AG04450 (cell line): ENCODE data around the gene MEI1. TPM values are rescaled to one million over a fixed set of nuclear protein-coding genes. Genes with fewer than 3 reads are reported as not detected.

Experiments used
- CTCF ChIA-PET: fragments of 300-600, 350-600 bp; formaldehyde crosslinking; extraction: SDS; loops from one replicate; lab custom pipeline; 2022; ENCODE audit warnings: antibody characterized with exemption, inconsistent platforms; lab: Charles Lee
- POLR2A ChIA-PET: fragments of 350-600 bp; formaldehyde crosslinking; extraction: SDS; loops from one replicate; lab custom pipeline; 2021; ENCODE audit warnings: antibody characterized with exemption, inconsistent platforms; lab: Yijun Ruan, JAX
- DNase-seq: peaks from one replicate; pipeline ENCODE4 v3.0.0-alpha.2; 2011; ENCODE audit warnings: low read depth, low spot score
- H3K27ac ChIP-seq: one replicate; pipeline ENCODE4 v1.5.1; 2012; ENCODE audit warnings: low read depth, low read length, control low read depth
- H3K27me3 ChIP-seq: one replicate; pipeline ENCODE4 v1.6.0; 2012; ENCODE audit warnings: low read length; ENCODE audit not compliant: control insufficient read depth, insufficient read depth
- H3K4me3 ChIP-seq: 2 replicates; pipeline ENCODE4 v1.5.1; 2011; ENCODE audit warnings: mild to moderate bottlenecking, low read depth, low read length, control low read depth
- H3K9me3 ChIP-seq: 2 replicates; pipeline ENCODE4 v1.5.1; 2012; ENCODE audit warnings: low read length; ENCODE audit not compliant: control insufficient read depth, insufficient read depth
- polyA plus RNA-seq: library from polyadenylated mRNA; depleted of rRNA; stranded (reverse); fragments of >200 nt; gene quantifications from 2 replicates; pipeline ENCODE4 v1.2.3, GENCODE V29; 2011
- TF ChIP-seq, protein P1 (sequence below): IDR thresholded peaks from 2 replicates; pipeline ENCODE4 v1.5.1; 2011; ENCODE audit warnings: low read depth, low read length, control low read depth, inconsistent platforms

The MEI1 gene
- polyA plus RNA-seq, 1 experiment, result 0.22 TPM

DNA sequence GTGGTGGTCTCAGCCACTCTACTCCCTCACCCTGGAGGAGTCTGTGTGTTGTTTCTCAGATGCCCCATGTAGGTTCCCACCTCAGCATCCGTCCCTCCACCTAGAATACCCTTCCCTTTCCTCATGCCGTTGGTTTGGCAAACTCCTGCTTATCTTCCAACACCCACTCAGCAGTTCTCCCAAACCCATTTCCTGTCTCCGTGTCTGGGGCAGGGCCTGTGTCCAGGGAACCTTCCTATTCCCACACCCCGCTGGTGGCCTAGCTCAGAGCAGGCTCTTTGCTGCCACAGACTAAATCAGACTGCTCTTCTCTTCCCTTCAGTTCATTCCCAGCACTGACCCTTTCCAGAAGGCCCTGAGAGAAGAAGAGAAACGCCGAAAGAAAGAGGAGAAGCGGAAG, 126.1 kb downstream of the MEI1 start:
- Histone ChIP-seq H3K4me3 (no peak overlapping the region), H3K9me3 (no peaks in the 10 kb centered on the region), H3K27me3 (no peaks in the 10 kb centered on the region), H3K27ac (no peak overlapping the region)
- TF ChIP-seq, protein P1, sequence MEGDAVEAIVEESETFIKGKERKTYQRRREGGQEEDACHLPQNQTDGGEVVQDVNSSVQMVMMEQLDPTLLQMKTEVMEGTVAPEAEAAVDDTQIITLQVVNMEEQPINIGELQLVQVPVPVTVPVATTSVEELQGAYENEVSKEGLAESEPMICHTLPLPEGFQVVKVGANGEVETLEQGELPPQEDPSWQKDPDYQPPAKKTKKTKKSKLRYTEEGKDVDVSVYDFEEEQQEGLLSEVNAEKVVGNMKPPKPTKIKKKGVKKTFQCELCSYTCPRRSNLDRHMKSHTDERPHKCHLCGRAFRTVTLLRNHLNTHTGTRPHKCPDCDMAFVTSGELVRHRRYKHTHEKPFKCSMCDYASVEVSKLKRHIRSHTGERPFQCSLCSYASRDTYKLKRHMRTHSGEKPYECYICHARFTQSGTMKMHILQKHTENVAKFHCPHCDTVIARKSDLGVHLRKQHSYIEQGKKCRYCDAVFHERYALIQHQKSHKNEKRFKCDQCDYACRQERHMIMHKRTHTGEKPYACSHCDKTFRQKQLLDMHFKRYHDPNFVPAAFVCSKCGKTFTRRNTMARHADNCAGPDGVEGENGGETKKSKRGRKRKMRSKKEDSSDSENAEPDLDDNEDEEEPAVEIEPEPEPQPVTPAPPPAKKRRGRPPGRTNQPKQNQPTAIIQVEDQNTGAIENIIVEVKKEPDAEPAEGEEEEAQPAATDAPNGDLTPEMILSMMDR, result no peak
- CTCF ChIA-PET, result interaction anchor here (0.6 kb wide), 1 partner anchor 79 kb away, joined by 3 read pairs; no protein-coding TSS in a partner anchor
- DNase-seq, result no peak
- POLR2A ChIA-PET, result no interaction called here

DNA sequence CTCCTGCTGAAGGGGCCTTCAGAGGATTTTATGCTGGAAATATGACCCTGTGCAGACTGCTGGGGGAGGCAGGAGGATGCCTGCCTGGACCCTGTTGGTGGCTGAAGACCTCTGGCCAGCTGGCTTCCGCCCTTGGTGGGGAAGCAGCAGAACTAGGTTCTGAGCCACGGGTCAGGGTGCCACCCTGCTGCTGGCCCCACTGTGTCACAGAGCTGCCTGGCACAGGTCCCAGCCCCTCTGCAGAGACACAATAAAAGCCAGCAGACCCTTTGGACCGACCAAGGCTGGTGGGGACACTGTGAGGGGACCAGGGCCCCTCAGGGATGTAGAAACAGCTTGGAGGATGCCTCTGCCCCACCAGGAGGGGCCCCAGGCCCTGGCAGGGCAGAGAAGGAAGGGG, 126.7 kb downstream of the MEI1 start:
- TF ChIP-seq, protein P1, result no peak
- POLR2A ChIA-PET, result interaction anchor here (1.1 kb wide), 1 partner anchor 26 kb away, joined by 5 read pairs; the partner anchor contains the start of gene CCDC134
- Histone ChIP-seq H3K4me3 (no peak overlapping the region), H3K9me3 (no peaks in the 10 kb centered on the region), H3K27ac (no peak overlapping the region), H3K27me3 (no peaks in the 10 kb centered on the region)
- CTCF ChIA-PET, result interaction anchor here (0.6 to 2.8 kb wide), 2 partner anchors 79 to 129 kb away, joined by 3 to 7 read pairs; no protein-coding TSS in a partner anchor
- DNase-seq, result no peak

DNA sequence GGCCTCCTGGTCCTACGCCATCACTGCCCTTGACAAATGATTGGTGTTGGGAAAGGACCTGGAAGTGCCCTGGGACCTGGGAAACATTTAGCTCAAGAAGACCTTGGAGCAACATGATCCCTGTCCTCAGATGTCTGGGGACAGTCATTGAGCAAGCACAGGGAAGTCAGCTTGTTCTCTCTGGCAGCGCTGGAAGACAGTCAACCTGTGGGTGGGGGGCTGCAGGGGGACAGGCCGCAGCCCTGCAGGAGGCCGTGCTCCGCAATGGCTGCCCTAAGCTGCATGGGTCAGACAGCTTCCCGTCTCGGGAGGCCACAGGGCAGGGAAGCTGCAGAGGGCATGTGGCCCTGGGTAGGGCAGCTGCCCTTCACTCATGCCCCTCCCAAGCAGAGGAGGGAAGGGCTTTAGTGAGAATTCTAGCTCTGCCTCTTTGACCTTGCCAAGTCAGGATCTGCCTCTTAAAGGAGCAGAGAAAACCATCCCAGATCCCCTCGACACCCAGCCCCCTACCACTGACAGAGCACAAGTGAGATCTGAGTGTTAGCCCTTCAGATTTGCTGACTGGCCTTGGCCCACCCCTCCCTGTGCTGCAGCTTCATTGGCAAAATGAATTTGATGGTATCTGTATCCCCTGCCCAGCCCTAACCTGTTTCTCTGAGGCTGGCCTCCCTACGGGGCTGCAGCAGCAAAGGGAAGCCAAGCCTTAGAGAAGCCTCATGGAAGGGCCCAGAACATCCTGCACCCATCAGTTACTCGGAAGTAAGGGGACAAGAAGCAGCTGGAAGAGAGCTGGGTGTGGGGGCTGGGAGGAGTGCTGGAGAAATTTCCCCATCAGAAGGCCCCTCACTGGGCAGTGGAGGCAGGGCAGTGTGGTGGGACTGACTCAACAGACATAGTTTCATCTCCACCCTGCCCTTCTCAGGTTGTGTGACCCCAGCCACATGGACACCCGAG, 127.4 kb downstream of the MEI1 start:
- POLR2A ChIA-PET, result interaction anchor here (1.1 kb wide), 1 partner anchor 26 kb away, joined by 5 read pairs; the partner anchor contains the start of gene CCDC134
- no peak overlapping the region for H3K4me3 ChIP-seq
- DNase-seq, result no peak
- CTCF ChIA-PET, result interaction anchor here (2.8 kb wide), 1 partner anchor 129 kb away, joined by 7 read pairs; no protein-coding TSS in a partner anchor
- no peaks in the 10 kb centered on the region for H3K9me3 ChIP-seq
- H3K27ac ChIP-seq, result no peak overlapping the region
- TF ChIP-seq, protein P1, result no peak
- no peaks in the 10 kb centered on the region for H3K27me3 ChIP-seq

DNA sequence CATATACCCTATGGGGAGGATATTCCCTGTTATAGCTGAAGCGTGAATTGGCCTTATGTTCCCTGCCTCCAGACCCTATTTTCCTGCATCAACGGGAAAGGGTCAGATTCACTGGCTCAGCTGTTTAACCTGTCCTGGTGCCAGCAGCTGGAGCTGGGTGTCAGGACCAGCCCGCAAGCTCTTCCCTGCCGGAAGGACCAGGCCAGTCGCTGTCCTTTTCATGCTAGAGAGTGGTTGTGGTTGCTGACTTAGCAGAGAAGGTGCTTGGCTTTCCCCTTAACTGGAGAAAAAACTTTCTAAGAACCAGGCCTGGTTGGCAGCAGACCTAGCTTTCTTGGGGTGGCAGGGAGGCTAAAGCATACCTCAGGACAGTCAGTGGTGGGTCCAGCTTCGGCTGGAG, 128.4 kb downstream of the MEI1 start:
- no peak overlapping the region for H3K27ac ChIP-seq
- no peak for DNase-seq
- CTCF ChIA-PET, result interaction anchor here (2.8 kb wide), 1 partner anchor 130 kb away, joined by 7 read pairs; no protein-coding TSS in a partner anchor
- no peaks in the 10 kb centered on the region for H3K9me3 ChIP-seq
- TF ChIP-seq, protein P1, result no peak
- no peak overlapping the region for H3K4me3 ChIP-seq
- H3K27me3 ChIP-seq, result no peaks in the 10 kb centered on the region
- POLR2A ChIA-PET, result interaction anchor here (1.9 kb wide), 1 partner anchor 27 kb away, joined by 4 read pairs; the partner anchor contains the start of gene CCDC134
